Keratinocyte (primary cell): ENCODE measurements around the gene ITGA11. TPM values are rescaled to one million over a fixed set of nuclear protein-coding genes. Genes with fewer than 3 reads are reported as not detected.

Experiments
- DNase-seq: peaks from one replicate; pipeline ENCODE4 v3.0.0-alpha.2; 2011; ENCODE audit warnings: low read depth, missing footprints, low spot score
- FAIRE-seq: peaks from 2 replicates; lab custom pipeline; 2011; peaks lifted over from hg19 to GRCh38; lab: Jason Lieb, UNC
- H2AFZ ChIP-seq: 2 replicates; pipeline ENCODE4 v1.6.0; 2012; ENCODE audit warnings: low read length, control low read depth, inconsistent platforms; ENCODE audit not compliant: control insufficient read depth
- H3K27ac ChIP-seq: 2 replicates; pipeline ENCODE4 v1.5.1; 2011; ENCODE audit warnings: low read length; ENCODE audit not compliant: control insufficient read depth, insufficient read depth
- H3K27me3 ChIP-seq: 3 replicates; pipeline ENCODE4 v1.6.0; 2011; ENCODE audit warnings: low read length; ENCODE audit not compliant: control insufficient read depth, insufficient read depth; ENCODE audit errors: extremely low read depth
- H3K36me3 ChIP-seq, 2 experiments: 2 replicates in 1 of 2; 3 replicates in 1 of 2; pipeline ENCODE4 v1.5.1; 2011; ENCODE audit warnings: low read length in 2 of 2, mild to moderate bottlenecking in 1 of 2; ENCODE audit not compliant: control insufficient read depth in 2 of 2, insufficient read depth in 2 of 2; ENCODE audit errors: extremely low read depth in 1 of 2
- H3K4me1 ChIP-seq: 3 replicates; pipeline ENCODE4 v1.5.1; 2011; ENCODE audit warnings: low read length; ENCODE audit not compliant: control insufficient read depth, insufficient read depth; ENCODE audit errors: extremely low read depth
- H3K4me2 ChIP-seq: 3 replicates; pipeline ENCODE4 v1.6.0; 2011; ENCODE audit warnings: low read depth, low read length; ENCODE audit not compliant: control insufficient read depth, insufficient read depth; ENCODE audit errors: extremely low read depth
- H3K4me3 ChIP-seq, 3 experiments: fragments of 200-600 bp in 1 of 3; sonication (generic) in 1 of 3; 2 replicates in 2 of 3; 3 replicates in 1 of 3; pipeline ENCODE4 v1.5.1; 2011 to 2016; ENCODE audit warnings: low read length in 3 of 3, mild to moderate bottlenecking in 3 of 3, control low read depth in 2 of 3, inconsistent platforms in 1 of 3, low read depth in 1 of 3, mixed read lengths in 1 of 3, mixed run types in 1 of 3, moderate library complexity in 1 of 3; ENCODE audit not compliant: control insufficient read depth in 2 of 3, insufficient read depth in 2 of 3; ENCODE audit errors: extremely low read depth in 1 of 3
- H3K79me2 ChIP-seq: 2 replicates; pipeline ENCODE4 v1.6.0; 2012; ENCODE audit warnings: low read length; ENCODE audit not compliant: control insufficient read depth, insufficient read depth
- H3K9ac ChIP-seq: 3 replicates; pipeline ENCODE4 v1.6.0; 2011; ENCODE audit warnings: low read length; ENCODE audit not compliant: control insufficient read depth, insufficient read depth; ENCODE audit errors: extremely low read depth
- H3K9me1 ChIP-seq: 3 replicates; pipeline ENCODE4 v1.6.0; 2011; ENCODE audit warnings: low read length; ENCODE audit not compliant: control insufficient read depth, insufficient read depth; ENCODE audit errors: extremely low read depth
- H3K9me3 ChIP-seq: 2 replicates; pipeline ENCODE4 v1.5.1; 2012; ENCODE audit warnings: low read depth, low read length; ENCODE audit not compliant: control insufficient read depth
- H4K20me1 ChIP-seq: 3 replicates; pipeline ENCODE4 v1.6.0; 2011; ENCODE audit warnings: low read length; ENCODE audit not compliant: control insufficient read depth, insufficient read depth; ENCODE audit errors: extremely low read depth
- CTCF ChIP-seq, 3 experiments: IDR thresholded peaks in 1 of 3; conservative IDR thresholded peaks in 1 of 3; optimal IDR thresholded peaks in 1 of 3; 2 replicates in 2 of 3; 3 replicates in 1 of 3; pipeline versions ENCODE3 to v1.5.1; 2011; ENCODE audit warnings: low read length in 3 of 3, mild to moderate bottlenecking in 3 of 3, moderate library complexity in 2 of 3, control low read depth in 1 of 3, inconsistent platforms in 1 of 3; ENCODE audit not compliant: insufficient read depth in 2 of 3; ENCODE audit errors: extremely low read depth in 1 of 3
- EZH2 ChIP-seq: IDR thresholded peaks from one replicate; pipeline ENCODE4 v1.6.1; 2012; ENCODE audit warnings: inconsistent platforms, mild to moderate bottlenecking, low read length, moderate library complexity
- dilution Hi-C: fragments of 300-500 bp; cut with MboI; formaldehyde crosslinking; loops from one replicate; pipeline ENCODE4 v1.7.0; 2020; ENCODE audit warnings: low sequenced_read_pairs; ENCODE audit not compliant: extremely low pct_ligation_motif_present
- polyA plus RNA-seq, 5 experiments: library from polyadenylated mRNA; depleted of rRNA in 3 of 5; stranded (reverse) in 3 of 5; stranded (forward) in 1 of 5; unstranded in 1 of 5; fragments of >200 nt; gene quantifications; 1 replicate in 1 of 5; 2 replicates in 3 of 5; 3 replicates in 1 of 5; pipeline versions ENCODE4 v1.2.1 to v1.2.3, GENCODE V29; 2011 to 2012; ENCODE audit warnings: missing spikeins in 2 of 5, low read depth in 1 of 5, low replicate concordance in 1 of 5

ITGA11 gene
- polyA plus RNA-seq, 1 donor (not counting 4 experiments of a cell fraction or from before 2014, with no cell fraction given): not detected

DNA sequence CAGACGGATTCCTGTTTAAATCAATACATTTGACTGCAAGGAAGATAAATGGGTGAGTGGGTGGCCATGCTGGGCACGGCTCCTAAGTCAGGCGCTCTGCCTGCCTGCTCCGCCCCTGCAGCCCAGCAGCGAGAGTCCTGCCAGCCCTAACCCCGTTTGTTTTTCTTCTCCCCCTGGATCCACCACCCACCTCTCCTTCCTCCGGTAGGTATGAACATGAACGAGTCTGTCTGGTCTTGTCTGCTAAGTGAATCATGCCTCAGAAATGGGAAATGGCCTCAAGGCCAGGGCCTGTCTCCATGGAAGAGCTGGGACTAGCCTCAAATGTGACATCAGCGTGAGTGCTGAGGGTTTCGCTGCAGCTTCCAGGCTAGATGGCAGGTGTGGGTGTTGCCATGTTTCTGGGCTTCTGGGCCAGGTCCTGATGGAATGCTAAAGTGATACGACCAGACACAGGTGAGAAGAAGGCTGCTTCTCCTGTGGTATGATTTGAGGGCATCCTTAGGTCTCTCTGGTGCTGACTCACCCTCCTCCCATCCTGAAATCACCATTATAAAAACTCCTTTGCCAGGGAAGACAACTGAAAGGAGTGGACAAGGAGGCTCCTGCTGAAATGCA is 160.0 kb downstream of the ITGA11 start:
- Histone ChIP-seq H3K9me1 (no peaks in the 10 kb centered on the region), H3K4me2 (peak overlapping the region; percentile 79), H2AFZ (no peak overlapping the region), H3K4me3 (peak overlapping the region in 2 of 3 experiments; percentile 16 to 34), H3K9me3 (no peaks in the 10 kb centered on the region), H3K79me2 (no peaks in the 10 kb centered on the region), H3K4me1 (peaks cover 54% of the 10 kb centered on the region), H3K27me3 (no peaks in the 10 kb centered on the region), H3K9ac (peak overlapping the region; percentile 71), H4K20me1 (no peaks in the 10 kb centered on the region), H3K27ac (peak overlapping the region; percentile 96), H3K36me3 (no peaks in the 10 kb centered on the region)
- DNase-seq (peak; percentile 100), FAIRE-seq (peak; percentile 100)
- dilution Hi-C loops: no loop called here
- TF ChIP-seq EZH2: no peak
- TF ChIP-seq CTCF (optimal IDR thresholded peaks at IDR 0.05 in 1 of 3, IDR thresholded peaks at IDR 0.05 in 1 of 3, conservative IDR thresholded peaks at IDR 0.05 in 1 of 3; ENCODE audit: extremely low read depth in 1 of 3, insufficient read depth in 2 of 3, low read length in 3 of 3): no peak

- peak; percentile 59 for FAIRE-seq
- Histone ChIP-seq H3K4me1 (peaks cover 57% of the 10 kb centered on the region), H3K27me3 (no peaks in the 10 kb centered on the region), H3K36me3 (no peaks in the 10 kb centered on the region), H3K9me1 (no peaks in the 10 kb centered on the region), H3K27ac (peak overlapping the region; percentile 82), H3K4me2 (peak overlapping the region; percentile 59), H3K9ac (peak overlapping the region; percentile 55), H3K4me3 (peak overlapping the region in 1 of 3 experiments; percentile 11), H4K20me1 (no peaks in the 10 kb centered on the region), H2AFZ (peak overlapping the region; percentile 25), H3K79me2 (no peaks in the 10 kb centered on the region), H3K9me3 (no peaks in the 10 kb centered on the region)
- dilution Hi-C loops: no loop called here
- DNase-seq: peak; percentile 82
- TF ChIP-seq CTCF (optimal IDR thresholded peaks at IDR 0.05 in 1 of 3, IDR thresholded peaks at IDR 0.05 in 1 of 3, conservative IDR thresholded peaks at IDR 0.05 in 1 of 3; ENCODE audit: extremely low read depth in 1 of 3, insufficient read depth in 2 of 3, low read length in 3 of 3) (no peak), EZH2 (no peak)
Measured at GRCh38 chr15:68268405-68268804, 163.6 kb downstream of the ITGA11 start.
